HG02642 (cell line): ENCODE results near the gene COPZ2.
"Not testable (repeated sequence)": the region's sequence is repeated elsewhere in the genome, so short reads cannot be mapped to it uniquely, and the experiment has no call there.

Experiments
- ATAC-seq: cut with Tn5 transposase; IDR thresholded peaks from one replicate; pipeline ENCODE4 v1.9.1; 2021; ENCODE audit warnings: mild to moderate bottlenecking; ENCODE audit not compliant: unreplicated experiment, poor library complexity

Gene COPZ2

GRCh38 chr17:47990962-47991731 is 46.5 kb downstream of the COPZ2 start:
- ATAC-seq, result no peak

GRCh38 chr17:47989700-47990099 is 47.9 kb downstream of the COPZ2 start:
- no peak for ATAC-seq

GRCh38 chr17:47989159-47989558 is 48.4 kb downstream of the COPZ2 start:
- ATAC-seq, result no peak

- not testable (repeated sequence) for ATAC-seq
Observed at GRCh38 chr17:47988445-47988844, 49.2 kb downstream of the COPZ2 start.

- ATAC-seq, result no peak
Observed at GRCh38 chr17:47987240-47987835, 50.3 kb downstream of the COPZ2 start.

- no peak for ATAC-seq
Observed at GRCh38 chr17:47986520-47986919, 51.1 kb downstream of the COPZ2 start.

- no peak for ATAC-seq
Observed at GRCh38 chr17:47983492-47984223, 53.9 kb downstream of the COPZ2 start.

GRCh38 chr17:47982645-47983390 is 54.8 kb downstream of the COPZ2 start:
- ATAC-seq, result no peak

- no peak for ATAC-seq
Observed at GRCh38 chr17:47982091-47982617, 55.4 kb downstream of the COPZ2 start.

- no peak for ATAC-seq
Observed at GRCh38 chr17:47981462-47981861, 56.1 kb downstream of the COPZ2 start.

GRCh38 chr17:47980541-47980940 is 57.1 kb downstream of the COPZ2 start:
- ATAC-seq, result no peak

- ATAC-seq, result no peak
Observed at GRCh38 chr17:47978324-47978723, 59.3 kb downstream of the COPZ2 start.
